ENCODE results near the gene PCYT1A. TPM values are rescaled to one million over a fixed set of nuclear protein-coding genes. Genes with fewer than 3 reads are reported as not detected.

Gene PCYT1A
- 54.4 TPM for polyA plus RNA-seq
- long read RNA-seq, donor 1, partial matches to known transcripts: 0 of 4 reads
- long read RNA-seq, donor 1, other reads (novel, unspliced or antisense): 0 of 4 reads
- long read RNA-seq, donor 2, transcript PCYT1A-206 (9 exons, 1,482 nt): major isoform, 8 of 92 reads
- long read RNA-seq, donor 2, partial matches to known transcripts: 54 of 92 reads
- long read RNA-seq, donor 2, other reads (novel, unspliced or antisense): 27 of 92 reads
- long read RNA-seq, donor 3: 0 reads
- long read RNA-seq, donor 4, partial matches to known transcripts: 0 of 1 reads
- long read RNA-seq, donor 4, other reads (novel, unspliced or antisense): 0 of 1 reads
- long read RNA-seq, donor 5, partial matches to known transcripts: 0 of 2 reads
- long read RNA-seq, donor 5, other reads (novel, unspliced or antisense): 0 of 2 reads
- long read RNA-seq, donor 6, transcript PCYT1A-206 (9 exons, 1,482 nt): minor isoform, 6 of 14 reads
- long read RNA-seq, donor 6, transcript PCYT1A-213 (2 exons, 562 nt): major isoform, 7 of 14 reads
- long read RNA-seq, donor 6, partial matches to known transcripts: 0 of 14 reads
- long read RNA-seq, donor 6, other reads (novel, unspliced or antisense): 0 of 14 reads
- long read RNA-seq, donor 7, transcript PCYT1A-206 (9 exons, 1,482 nt): major isoform, 5 of 6 reads
- long read RNA-seq, donor 7, partial matches to known transcripts: 0 of 6 reads
- long read RNA-seq, donor 7, other reads (novel, unspliced or antisense): 0 of 6 reads
- long read RNA-seq, donor 8, transcript PCYT1A-213 (2 exons, 562 nt): major isoform, 10 of 50 reads
- long read RNA-seq, donor 8, transcript PCYT1A-206 (9 exons, 1,482 nt): major isoform, 10 of 50 reads
- long read RNA-seq, donor 8, partial matches to known transcripts: 23 of 50 reads
- long read RNA-seq, donor 8, other reads (novel, unspliced or antisense): 7 of 50 reads
- long read RNA-seq, donor 9, transcript PCYT1A-213 (2 exons, 562 nt): major isoform, 6 of 9 reads
- long read RNA-seq, donor 9, partial matches to known transcripts: 0 of 9 reads
- long read RNA-seq, donor 9, other reads (novel, unspliced or antisense): 0 of 9 reads
- long read RNA-seq, donor 10, transcript PCYT1A-213 (2 exons, 562 nt): major isoform, 8 of 13 reads
- long read RNA-seq, donor 10, transcript PCYT1A-206 (9 exons, 1,482 nt): minor isoform, 5 of 13 reads
- long read RNA-seq, donor 10, partial matches to known transcripts: 0 of 13 reads
- long read RNA-seq, donor 10, other reads (novel, unspliced or antisense): 0 of 13 reads
- long read RNA-seq, donor 11, partial matches to known transcripts: 5 of 14 reads
- long read RNA-seq, donor 11, other reads (novel, unspliced or antisense): 0 of 14 reads

DNA sequence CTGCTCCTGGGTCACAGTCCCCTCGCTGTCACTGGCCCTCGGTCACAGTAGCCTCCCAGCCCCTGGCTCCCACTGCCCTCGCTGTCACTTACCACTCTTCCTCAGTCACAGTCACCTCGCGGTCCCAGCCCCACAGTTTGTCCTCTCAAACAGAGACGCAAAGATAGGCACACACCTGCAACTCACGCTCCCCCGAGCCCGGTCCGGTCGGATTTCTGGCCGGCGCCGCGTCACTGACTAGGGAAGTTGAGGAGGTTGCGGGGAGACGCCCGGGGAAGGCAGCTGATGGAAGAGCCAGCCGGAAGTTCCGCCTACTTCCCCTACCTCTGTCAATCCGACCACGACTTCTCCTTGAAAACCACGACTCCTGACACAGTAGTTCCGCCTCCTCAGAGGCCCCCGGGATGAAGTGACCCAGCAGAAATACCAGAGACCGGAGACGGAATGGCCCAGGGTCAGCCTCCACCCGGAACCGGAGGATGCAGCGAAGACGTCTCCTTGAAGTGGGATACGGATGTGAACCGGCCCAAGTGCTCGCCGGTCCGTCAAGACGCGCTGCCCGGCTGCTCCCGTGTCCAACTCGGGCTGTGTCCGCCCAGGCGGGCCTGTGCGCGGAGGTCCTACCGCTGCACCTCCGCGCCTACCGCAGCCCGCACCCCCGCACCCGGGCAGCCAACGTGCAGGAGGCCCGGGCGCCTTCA lies at the start of gene PCYT1A:
TSS of gene PCYT1A (minus strand) at position 287 of the 701 bp plus-strand sequence. CDS start 17,195 bp downstream, outside the sequence.
- no CpG with 5 or more reads among the region's 55 CpGs for WGBS (ENCODE audit: insufficient coverage, low lambda C conversion rate)
- H3K36me3 ChIP-seq (ENCODE audit: control insufficient read depth, insufficient read depth, low read length): no peaks in the 10 kb centered on the region
- peak; percentile 94 to 96 for DNase-seq
- H3K27me3 ChIP-seq (ENCODE audit: control insufficient read depth, insufficient read depth, low read length): no peaks in the 10 kb centered on the region
- peak within 1 kb of the TSS; percentile 73 for H3K4me3 ChIP-seq (ENCODE audit: low read length)
- peaks cover 8% of the 10 kb centered on the region for H3K4me1 ChIP-seq (ENCODE audit: control insufficient read depth, insufficient read depth, low read length)
- no peaks in the 10 kb centered on the region for H3K9me3 ChIP-seq (ENCODE audit: control insufficient read depth, low read depth, low read length)
- peak within 1 kb of the TSS; percentile 87 for H3K27ac ChIP-seq (ENCODE audit: low read length)

DNA sequence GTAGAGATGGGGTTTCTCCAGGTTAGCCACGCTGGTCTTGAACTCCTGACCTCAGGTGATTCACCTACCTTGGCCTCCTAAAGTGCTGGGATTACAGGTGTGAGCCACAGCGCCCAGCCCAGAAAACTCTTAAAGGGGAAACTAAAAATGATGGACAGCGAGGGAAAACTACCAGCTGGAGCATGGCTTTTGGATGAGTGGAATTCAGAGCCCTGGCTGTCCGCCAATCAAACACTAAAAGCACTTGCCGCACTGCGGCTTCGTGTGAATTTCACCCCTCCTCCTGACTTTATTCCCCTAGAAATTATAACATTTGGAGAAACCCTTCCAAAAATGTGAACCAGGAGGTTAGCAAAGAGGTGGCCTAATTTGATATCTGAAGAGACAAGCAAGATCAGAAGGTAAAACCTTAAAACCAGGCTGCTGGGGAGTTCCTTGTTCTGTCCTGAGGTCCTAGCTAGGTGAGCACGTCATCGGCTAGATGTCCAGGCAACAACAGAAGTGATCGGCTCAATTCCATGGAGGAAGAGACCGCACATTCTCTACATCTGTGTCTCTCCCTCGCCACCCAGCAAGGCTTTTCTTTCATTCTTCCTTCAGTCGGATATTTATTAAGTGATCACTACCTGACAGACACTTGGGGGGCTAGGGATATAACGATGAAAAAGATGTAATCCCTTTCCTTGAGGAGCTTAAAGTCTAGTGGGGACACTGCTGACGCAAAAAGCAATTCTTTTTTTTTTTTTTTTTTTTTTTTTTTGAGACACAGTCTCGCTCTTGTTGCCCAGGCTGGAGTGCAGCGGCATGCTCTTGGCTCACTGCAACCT lies 49.0 kb upstream of the PCYT1A start:
- no peaks in the 10 kb centered on the region for H3K4me1 ChIP-seq (ENCODE audit: control insufficient read depth, insufficient read depth, low read length)
- no peaks in the 10 kb centered on the region for H3K36me3 ChIP-seq (ENCODE audit: control insufficient read depth, insufficient read depth, low read length)
- WGBS (ENCODE audit: insufficient coverage, low lambda C conversion rate): 94% methylated on average over 5 of the region's 17 CpGs
- no peak for DNase-seq
- no peak overlapping the region for H3K27ac ChIP-seq (ENCODE audit: low read length)
- peaks cover 7% of the 10 kb centered on the region for H3K9me3 ChIP-seq (ENCODE audit: control insufficient read depth, low read depth, low read length)
- no peak overlapping the region for H3K4me3 ChIP-seq (ENCODE audit: low read length)
- no peaks in the 10 kb centered on the region for H3K27me3 ChIP-seq (ENCODE audit: control insufficient read depth, insufficient read depth, low read length)

DNA sequence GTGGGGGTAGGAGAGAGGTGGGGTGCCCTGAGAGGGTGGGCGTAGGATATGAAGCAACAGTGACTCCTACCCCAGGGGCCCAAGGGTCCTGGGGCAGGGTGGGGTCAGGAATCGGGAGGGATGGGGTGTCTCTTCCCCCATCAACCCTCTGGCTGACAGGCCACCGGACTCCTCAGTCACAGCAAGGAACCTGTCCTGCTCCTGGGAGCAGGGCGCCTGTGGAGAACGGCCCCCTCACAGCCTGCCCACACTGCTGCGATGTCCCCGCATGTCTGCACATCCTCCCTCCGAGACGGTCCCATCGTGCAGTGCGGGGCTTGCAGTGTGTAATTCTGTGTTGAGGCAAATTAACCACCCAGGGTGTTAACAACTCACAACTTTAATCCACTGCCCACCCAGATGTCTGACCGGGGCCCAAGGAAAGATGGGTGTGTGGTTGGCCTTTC lies 48.0 kb upstream of the PCYT1A start:
- WGBS (ENCODE audit: insufficient coverage, low lambda C conversion rate): no CpG with 5 or more reads among the region's 12 CpGs
- Histone ChIP-seq H3K36me3 (ENCODE audit: control insufficient read depth, insufficient read depth, low read length) (no peaks in the 10 kb centered on the region), H3K27me3 (ENCODE audit: control insufficient read depth, insufficient read depth, low read length) (no peaks in the 10 kb centered on the region), H3K27ac (ENCODE audit: low read length) (no peak overlapping the region), H3K4me1 (ENCODE audit: control insufficient read depth, insufficient read depth, low read length) (no peaks in the 10 kb centered on the region), H3K4me3 (ENCODE audit: low read length) (no peak overlapping the region), H3K9me3 (ENCODE audit: control insufficient read depth, low read depth, low read length) (peaks cover 7% of the 10 kb centered on the region)
- no peak for DNase-seq

- DNase-seq: no peak
- Histone ChIP-seq H3K4me1 (ENCODE audit: control insufficient read depth, insufficient read depth, low read length) (no peaks in the 10 kb centered on the region), H3K4me3 (ENCODE audit: low read length) (no peak overlapping the region), H3K36me3 (ENCODE audit: control insufficient read depth, insufficient read depth, low read length) (no peaks in the 10 kb centered on the region), H3K27me3 (ENCODE audit: control insufficient read depth, insufficient read depth, low read length) (no peaks in the 10 kb centered on the region), H3K9me3 (ENCODE audit: control insufficient read depth, low read depth, low read length) (peaks cover 7% of the 10 kb centered on the region), H3K27ac (ENCODE audit: low read length) (no peak overlapping the region)
- no CpG with 5 or more reads among the region's 1 CpG for WGBS (ENCODE audit: insufficient coverage, low lambda C conversion rate)
Observed at GRCh38 chr3:196334982-196335381, 47.5 kb upstream of the PCYT1A start.

DNA sequence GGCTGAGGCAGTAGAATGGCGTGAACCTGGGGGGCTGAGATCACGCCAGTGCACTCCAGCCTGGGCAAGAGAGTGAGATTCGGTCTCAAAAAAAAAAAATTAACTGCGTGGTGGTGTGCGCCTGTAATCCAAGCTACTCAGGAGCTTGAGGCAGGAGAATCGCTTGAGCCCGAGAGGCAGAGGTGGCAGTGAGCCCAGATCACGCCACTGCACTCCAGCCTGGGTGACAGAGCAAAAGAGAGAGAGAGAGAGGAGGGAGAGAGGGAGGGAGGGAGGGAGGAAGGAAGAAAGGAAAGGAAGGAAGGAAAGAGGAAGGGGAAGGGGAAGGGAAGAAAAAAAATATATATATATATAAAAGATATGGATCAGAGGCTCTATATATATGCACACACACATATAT lies 44.6 kb upstream of the PCYT1A start:
- H3K27me3 ChIP-seq (ENCODE audit: control insufficient read depth, insufficient read depth, low read length): no peaks in the 10 kb centered on the region
- H3K36me3 ChIP-seq (ENCODE audit: control insufficient read depth, insufficient read depth, low read length): no peaks in the 10 kb centered on the region
- H3K4me1 ChIP-seq (ENCODE audit: control insufficient read depth, insufficient read depth, low read length): no peaks in the 10 kb centered on the region
- H3K4me3 ChIP-seq (ENCODE audit: low read length): no peak overlapping the region
- no peaks in the 10 kb centered on the region for H3K9me3 ChIP-seq (ENCODE audit: control insufficient read depth, low read depth, low read length)
- no peak overlapping the region for H3K27ac ChIP-seq (ENCODE audit: low read length)
- WGBS (ENCODE audit: insufficient coverage, low lambda C conversion rate): 100% methylated on average over 1 of the region's 8 CpGs
- no peak for DNase-seq

GRCh38 chr3:196327405-196327804 lies 39.9 kb upstream of the PCYT1A start:
- Histone ChIP-seq H3K36me3 (ENCODE audit: control insufficient read depth, insufficient read depth, low read length) (no peaks in the 10 kb centered on the region), H3K9me3 (ENCODE audit: control insufficient read depth, low read depth, low read length) (no peaks in the 10 kb centered on the region), H3K27ac (ENCODE audit: low read length) (no peak overlapping the region), H3K4me3 (ENCODE audit: low read length) (no peak overlapping the region), H3K4me1 (ENCODE audit: control insufficient read depth, insufficient read depth, low read length) (no peaks in the 10 kb centered on the region), H3K27me3 (ENCODE audit: control insufficient read depth, insufficient read depth, low read length) (no peaks in the 10 kb centered on the region)
- no CpG with 5 or more reads among the region's 6 CpGs for WGBS (ENCODE audit: insufficient coverage, low lambda C conversion rate)
- no peak for DNase-seq

DNA sequence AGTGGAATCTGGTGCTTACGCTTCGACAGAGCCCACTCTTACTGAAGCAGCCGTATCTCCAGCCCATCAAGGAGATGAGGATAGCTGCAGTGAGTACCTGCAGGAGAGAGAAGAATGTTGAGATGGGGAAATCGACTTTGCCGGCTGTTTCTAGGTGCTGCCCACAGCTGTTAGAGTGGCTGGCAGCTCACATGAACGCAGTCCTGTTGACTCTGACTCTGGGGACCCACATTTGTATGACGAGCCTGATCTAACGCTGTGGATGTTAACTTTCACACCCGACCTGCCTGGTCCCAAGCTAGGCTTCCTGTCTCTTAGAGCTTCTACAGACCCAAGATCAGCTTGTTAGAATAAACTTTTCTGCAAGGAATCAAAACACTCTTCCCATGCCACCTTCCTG lies 39.4 kb upstream of the PCYT1A start:
- H3K4me3 ChIP-seq (ENCODE audit: low read length): no peak overlapping the region
- DNase-seq: no peak
- no peaks in the 10 kb centered on the region for H3K36me3 ChIP-seq (ENCODE audit: control insufficient read depth, insufficient read depth, low read length)
- WGBS (ENCODE audit: insufficient coverage, low lambda C conversion rate): no CpG with 5 or more reads among the region's 9 CpGs
- H3K27me3 ChIP-seq (ENCODE audit: control insufficient read depth, insufficient read depth, low read length): no peaks in the 10 kb centered on the region
- no peaks in the 10 kb centered on the region for H3K4me1 ChIP-seq (ENCODE audit: control insufficient read depth, insufficient read depth, low read length)
- H3K9me3 ChIP-seq (ENCODE audit: control insufficient read depth, low read depth, low read length): no peaks in the 10 kb centered on the region
- H3K27ac ChIP-seq (ENCODE audit: low read length): no peak overlapping the region

DNA sequence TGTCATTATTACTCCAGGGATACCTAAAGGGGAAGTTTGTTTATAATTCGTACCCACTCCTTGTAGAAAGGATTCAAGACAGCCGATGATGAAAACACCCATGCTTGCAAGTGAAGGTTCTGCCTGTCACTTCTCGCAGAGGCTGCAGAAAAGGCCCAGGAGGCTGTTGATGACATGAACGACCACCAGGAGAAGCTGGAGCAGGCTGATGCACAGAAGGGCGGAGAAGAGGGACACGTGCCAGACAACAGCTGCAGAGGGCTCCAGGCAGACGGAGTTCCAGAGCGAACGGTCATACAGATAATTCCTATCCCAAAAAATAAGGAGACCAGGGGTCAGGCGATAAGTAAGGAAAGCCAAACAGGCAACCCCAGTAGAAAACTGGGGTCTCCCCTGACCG lies 36.2 kb upstream of the PCYT1A start:
- DNase-seq: peak in 1 of 2 donors; percentile 7

DNA sequence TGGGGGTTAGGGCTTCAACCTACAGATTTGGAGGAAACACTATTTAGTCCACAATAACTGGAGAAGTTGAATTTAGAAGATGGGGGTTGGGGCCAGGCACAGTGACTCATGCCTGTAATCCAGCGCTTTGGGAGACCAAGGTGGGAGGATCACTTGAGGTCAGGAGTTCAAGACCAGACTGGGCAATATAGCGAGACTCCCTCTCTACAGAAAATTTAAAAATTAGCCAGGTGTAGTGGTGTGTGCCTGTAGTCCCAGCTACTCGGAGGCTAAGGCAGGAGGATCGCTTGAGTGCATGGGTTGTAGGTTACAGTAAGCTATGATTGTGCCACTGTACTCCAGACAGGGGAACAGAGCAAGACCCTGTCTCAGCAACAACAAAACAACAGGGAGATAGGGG lies 35.5 kb upstream of the PCYT1A start:
- no peaks in the 10 kb centered on the region for H3K9me3 ChIP-seq (ENCODE audit: control insufficient read depth, low read depth, low read length)
- H3K36me3 ChIP-seq (ENCODE audit: control insufficient read depth, insufficient read depth, low read length): no peaks in the 10 kb centered on the region
- H3K4me1 ChIP-seq (ENCODE audit: control insufficient read depth, insufficient read depth, low read length): no peaks in the 10 kb centered on the region
- no peaks in the 10 kb centered on the region for H3K27me3 ChIP-seq (ENCODE audit: control insufficient read depth, insufficient read depth, low read length)
- WGBS (ENCODE audit: insufficient coverage, low lambda C conversion rate): no CpG with 5 or more reads among the region's 4 CpGs
- H3K4me3 ChIP-seq (ENCODE audit: low read length): no peak overlapping the region
- DNase-seq: no peak
- no peak overlapping the region for H3K27ac ChIP-seq (ENCODE audit: low read length)

More for the DNA sequence above, 36.2 kb upstream of the PCYT1A start:
- Histone ChIP-seq H3K9me3 (ENCODE audit: control insufficient read depth, low read depth, low read length) (no peaks in the 10 kb centered on the region), H3K36me3 (ENCODE audit: control insufficient read depth, insufficient read depth, low read length) (no peaks in the 10 kb centered on the region), H3K27ac (ENCODE audit: low read length) (no peak overlapping the region), H3K4me1 (ENCODE audit: control insufficient read depth, insufficient read depth, low read length) (no peaks in the 10 kb centered on the region), H3K27me3 (ENCODE audit: control insufficient read depth, insufficient read depth, low read length) (no peaks in the 10 kb centered on the region), H3K4me3 (ENCODE audit: low read length) (no peak overlapping the region)
- WGBS (ENCODE audit: insufficient coverage, low lambda C conversion rate): 64% methylated on average over 3 of the region's 11 CpGs

Measured in large intestine (tissue), 12 donors.